HEK293 (cell line): ENCODE results near the gene ANGEL1.

Source experiments
- ZBTB7A ChIP-seq: fragments of 450-650 bp; formaldehyde crosslinking; IDR thresholded peaks from 2 replicates; pipeline ENCODE4 v1.5.1; 2016; ENCODE audit warnings: low read depth, missing biosample characterization, missing genetic modification characterization
- ZNF664 ChIP-seq: fragments of 450-650 bp; formaldehyde crosslinking; IDR thresholded peaks from 2 replicates; pipeline ENCODE4 v1.5.1; 2016; ENCODE audit warnings: missing biosample characterization, missing genetic modification characterization
- ZNF792 ChIP-seq: fragments of 450-650 bp; formaldehyde crosslinking; IDR thresholded peaks from 2 replicates; pipeline ENCODE4 v1.5.1; 2016; ENCODE audit warnings: missing biosample characterization, missing genetic modification characterization
- TF ChIP-seq, protein P1 (sequence below): fragments of 450-650 bp; formaldehyde crosslinking; IDR thresholded peaks from 2 replicates; pipeline ENCODE4 v1.5.1; 2016; ENCODE audit warnings: missing biosample characterization, missing genetic modification characterization
- TF ChIP-seq, protein P2 (sequence below): fragments of 450-650 bp; formaldehyde crosslinking; IDR thresholded peaks from 2 replicates; pipeline ENCODE4 v1.5.1; 2016; ENCODE audit warnings: missing biosample characterization, missing genetic modification characterization
- TF ChIP-seq, protein P3 (sequence below): fragments of 450-650 bp; formaldehyde crosslinking; IDR thresholded peaks from 2 replicates; pipeline ENCODE4 v1.5.1; 2016; ENCODE audit warnings: missing biosample characterization, missing genetic modification characterization

DNA sequence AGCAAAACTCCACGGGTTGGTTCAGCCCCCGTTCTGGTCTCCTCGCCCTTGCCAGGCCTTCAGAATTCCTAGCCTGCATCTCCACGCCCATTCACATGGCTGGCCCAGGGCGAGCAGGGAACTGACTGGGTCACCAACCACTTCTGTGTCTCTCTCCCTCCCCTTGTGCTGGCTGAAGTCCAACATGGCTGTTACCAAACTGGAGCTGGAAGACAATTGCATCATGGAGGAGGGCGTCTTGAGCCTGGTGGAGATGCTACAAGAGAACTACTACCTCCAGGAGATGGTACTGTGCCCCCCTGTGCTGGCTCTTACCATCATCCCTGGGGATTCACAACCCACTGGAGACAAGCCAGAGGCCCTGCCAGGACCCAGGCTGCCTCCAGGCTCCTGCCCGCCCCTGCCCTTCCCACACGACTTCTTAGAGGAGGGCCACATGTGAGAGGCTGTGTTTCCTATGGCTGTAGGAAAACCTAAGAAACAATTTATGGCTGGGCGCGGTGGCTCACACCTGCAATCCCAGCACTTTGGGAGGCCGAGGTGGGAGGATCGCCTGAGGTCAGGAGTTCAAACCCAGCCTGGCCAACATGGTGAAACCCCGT lies 23.4 kb upstream of the ANGEL1 start:
- TF ChIP-seq, protein P1, sequence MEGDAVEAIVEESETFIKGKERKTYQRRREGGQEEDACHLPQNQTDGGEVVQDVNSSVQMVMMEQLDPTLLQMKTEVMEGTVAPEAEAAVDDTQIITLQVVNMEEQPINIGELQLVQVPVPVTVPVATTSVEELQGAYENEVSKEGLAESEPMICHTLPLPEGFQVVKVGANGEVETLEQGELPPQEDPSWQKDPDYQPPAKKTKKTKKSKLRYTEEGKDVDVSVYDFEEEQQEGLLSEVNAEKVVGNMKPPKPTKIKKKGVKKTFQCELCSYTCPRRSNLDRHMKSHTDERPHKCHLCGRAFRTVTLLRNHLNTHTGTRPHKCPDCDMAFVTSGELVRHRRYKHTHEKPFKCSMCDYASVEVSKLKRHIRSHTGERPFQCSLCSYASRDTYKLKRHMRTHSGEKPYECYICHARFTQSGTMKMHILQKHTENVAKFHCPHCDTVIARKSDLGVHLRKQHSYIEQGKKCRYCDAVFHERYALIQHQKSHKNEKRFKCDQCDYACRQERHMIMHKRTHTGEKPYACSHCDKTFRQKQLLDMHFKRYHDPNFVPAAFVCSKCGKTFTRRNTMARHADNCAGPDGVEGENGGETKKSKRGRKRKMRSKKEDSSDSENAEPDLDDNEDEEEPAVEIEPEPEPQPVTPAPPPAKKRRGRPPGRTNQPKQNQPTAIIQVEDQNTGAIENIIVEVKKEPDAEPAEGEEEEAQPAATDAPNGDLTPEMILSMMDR (tag by site-specific recombination), result no peak
- TF ChIP-seq ZBTB7A (no peak), ZNF664 (no peak), ZNF792 (no peak)
- TF ChIP-seq, protein P2, sequence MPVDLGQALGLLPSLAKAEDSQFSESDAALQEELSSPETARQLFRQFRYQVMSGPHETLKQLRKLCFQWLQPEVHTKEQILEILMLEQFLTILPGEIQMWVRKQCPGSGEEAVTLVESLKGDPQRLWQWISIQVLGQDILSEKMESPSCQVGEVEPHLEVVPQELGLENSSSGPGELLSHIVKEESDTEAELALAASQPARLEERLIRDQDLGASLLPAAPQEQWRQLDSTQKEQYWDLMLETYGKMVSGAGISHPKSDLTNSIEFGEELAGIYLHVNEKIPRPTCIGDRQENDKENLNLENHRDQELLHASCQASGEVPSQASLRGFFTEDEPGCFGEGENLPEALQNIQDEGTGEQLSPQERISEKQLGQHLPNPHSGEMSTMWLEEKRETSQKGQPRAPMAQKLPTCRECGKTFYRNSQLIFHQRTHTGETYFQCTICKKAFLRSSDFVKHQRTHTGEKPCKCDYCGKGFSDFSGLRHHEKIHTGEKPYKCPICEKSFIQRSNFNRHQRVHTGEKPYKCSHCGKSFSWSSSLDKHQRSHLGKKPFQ, result no peak
- TF ChIP-seq, protein P3, sequence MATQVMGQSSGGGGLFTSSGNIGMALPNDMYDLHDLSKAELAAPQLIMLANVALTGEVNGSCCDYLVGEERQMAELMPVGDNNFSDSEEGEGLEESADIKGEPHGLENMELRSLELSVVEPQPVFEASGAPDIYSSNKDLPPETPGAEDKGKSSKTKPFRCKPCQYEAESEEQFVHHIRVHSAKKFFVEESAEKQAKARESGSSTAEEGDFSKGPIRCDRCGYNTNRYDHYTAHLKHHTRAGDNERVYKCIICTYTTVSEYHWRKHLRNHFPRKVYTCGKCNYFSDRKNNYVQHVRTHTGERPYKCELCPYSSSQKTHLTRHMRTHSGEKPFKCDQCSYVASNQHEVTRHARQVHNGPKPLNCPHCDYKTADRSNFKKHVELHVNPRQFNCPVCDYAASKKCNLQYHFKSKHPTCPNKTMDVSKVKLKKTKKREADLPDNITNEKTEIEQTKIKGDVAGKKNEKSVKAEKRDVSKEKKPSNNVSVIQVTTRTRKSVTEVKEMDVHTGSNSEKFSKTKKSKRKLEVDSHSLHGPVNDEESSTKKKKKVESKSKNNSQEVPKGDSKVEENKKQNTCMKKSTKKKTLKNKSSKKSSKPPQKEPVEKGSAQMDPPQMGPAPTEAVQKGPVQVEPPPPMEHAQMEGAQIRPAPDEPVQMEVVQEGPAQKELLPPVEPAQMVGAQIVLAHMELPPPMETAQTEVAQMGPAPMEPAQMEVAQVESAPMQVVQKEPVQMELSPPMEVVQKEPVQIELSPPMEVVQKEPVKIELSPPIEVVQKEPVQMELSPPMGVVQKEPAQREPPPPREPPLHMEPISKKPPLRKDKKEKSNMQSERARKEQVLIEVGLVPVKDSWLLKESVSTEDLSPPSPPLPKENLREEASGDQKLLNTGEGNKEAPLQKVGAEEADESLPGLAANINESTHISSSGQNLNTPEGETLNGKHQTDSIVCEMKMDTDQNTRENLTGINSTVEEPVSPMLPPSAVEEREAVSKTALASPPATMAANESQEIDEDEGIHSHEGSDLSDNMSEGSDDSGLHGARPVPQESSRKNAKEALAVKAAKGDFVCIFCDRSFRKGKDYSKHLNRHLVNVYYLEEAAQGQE, result no peak
